Activated B cell treated with CpG ODN at 0.5 μM for 24 hours (primary cell): ENCODE measurements around the gene GMCL2. TPM values are rescaled to one million over a fixed set of nuclear protein-coding genes. Genes with fewer than 3 reads are reported as not detected.

Experiments used
- ATAC-seq: fragments of 200-7000 bp; cut with Tn5 transposase; one replicate; pipeline ENCODE4 v1.10.0; 2021; ENCODE audit warnings: low read depth, mild to moderate bottlenecking, moderate library complexity
- CTCF ChIA-PET: fragments of 350-600 bp; sonication (Branson Sonifier 250); formaldehyde crosslinking; loops from one replicate; lab custom pipeline; 2021; ENCODE audit warnings: antibody characterized with exemption; lab: Charles Lee
- POLR2A ChIA-PET: fragments of 350-600 bp; sonication (Branson Sonifier 250); formaldehyde crosslinking; loops from one replicate; lab custom pipeline; 2021; ENCODE audit warnings: antibody characterized with exemption; lab: Charles Lee
- DNase-seq: peaks from one replicate; pipeline ENCODE4 v3.0.0; 2022
- H3K27ac Mint-ChIP-seq: one replicate; pipeline ENCODE4 v1.8.0; 2020; ENCODE audit warnings: mixed read lengths
- H3K27me3 Mint-ChIP-seq: one replicate; pipeline ENCODE4 v1.8.0; 2021; ENCODE audit warnings: mixed read lengths
- H3K36me3 Mint-ChIP-seq: one replicate; pipeline ENCODE4 v1.8.0; 2021; ENCODE audit warnings: low read depth, mixed read lengths
- H3K4me1 Mint-ChIP-seq: one replicate; pipeline ENCODE4 v1.8.0; 2021; ENCODE audit warnings: mixed read lengths
- H3K4me3 Mint-ChIP-seq: one replicate; pipeline ENCODE4 v1.8.0; 2020; ENCODE audit warnings: mild to moderate bottlenecking, mixed read lengths
- H3K9me3 Mint-ChIP-seq: one replicate; pipeline ENCODE4 v1.8.0; 2020; ENCODE audit warnings: mixed read lengths
- intact Hi-C: fragments of 100-400 bp; cut with micrococcal nuclease; formaldehyde crosslinking; loops from one replicate; pipeline ENCODE4 v1.15.1; 2024
- total RNA-seq: library from RNA; stranded (reverse); gene quantifications from 2 replicates; pipeline ENCODE4 v1.2.3, GENCODE V29; 2022
- TF ChIP-seq, protein P1 (sequence below): fragments of 200-600 bp; IDR thresholded peaks from one replicate; pipeline ENCODE4 v1.8.0; 2022; ENCODE audit warnings: antibody characterized with exemption, mild to moderate bottlenecking

The GMCL2 gene
- total RNA-seq, 1 donor from 2014 or later = not detected

- Mint-ChIP-seq H3K36me3 (no peaks in the 10 kb centered on the region), H3K4me3 (no peak overlapping the region), H3K4me1 (no peaks in the 10 kb centered on the region), H3K9me3 (no peaks in the 10 kb centered on the region), H3K27me3 (peaks cover 20% of the 10 kb centered on the region), H3K27ac (no peak overlapping the region)
- DNase-seq (no peak), ATAC-seq (no peak)
- intact Hi-C loops = no loop called here
- TF ChIP-seq, protein P1, sequence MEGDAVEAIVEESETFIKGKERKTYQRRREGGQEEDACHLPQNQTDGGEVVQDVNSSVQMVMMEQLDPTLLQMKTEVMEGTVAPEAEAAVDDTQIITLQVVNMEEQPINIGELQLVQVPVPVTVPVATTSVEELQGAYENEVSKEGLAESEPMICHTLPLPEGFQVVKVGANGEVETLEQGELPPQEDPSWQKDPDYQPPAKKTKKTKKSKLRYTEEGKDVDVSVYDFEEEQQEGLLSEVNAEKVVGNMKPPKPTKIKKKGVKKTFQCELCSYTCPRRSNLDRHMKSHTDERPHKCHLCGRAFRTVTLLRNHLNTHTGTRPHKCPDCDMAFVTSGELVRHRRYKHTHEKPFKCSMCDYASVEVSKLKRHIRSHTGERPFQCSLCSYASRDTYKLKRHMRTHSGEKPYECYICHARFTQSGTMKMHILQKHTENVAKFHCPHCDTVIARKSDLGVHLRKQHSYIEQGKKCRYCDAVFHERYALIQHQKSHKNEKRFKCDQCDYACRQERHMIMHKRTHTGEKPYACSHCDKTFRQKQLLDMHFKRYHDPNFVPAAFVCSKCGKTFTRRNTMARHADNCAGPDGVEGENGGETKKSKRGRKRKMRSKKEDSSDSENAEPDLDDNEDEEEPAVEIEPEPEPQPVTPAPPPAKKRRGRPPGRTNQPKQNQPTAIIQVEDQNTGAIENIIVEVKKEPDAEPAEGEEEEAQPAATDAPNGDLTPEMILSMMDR = no peak
- CTCF ChIA-PET = no interaction called here
- POLR2A ChIA-PET = no interaction called here
Measured at GRCh38 chr5:178196281-178196812, 9.2 kb upstream of the GMCL2 start.

GRCh38 chr5:178194026-178194425 is 6.9 kb upstream of the GMCL2 start:
- ATAC-seq (no peak), DNase-seq (no peak)
- no peak overlapping the region for H3K27ac Mint-ChIP-seq
- intact Hi-C loops = no loop called here
- no peaks in the 10 kb centered on the region for H3K36me3 Mint-ChIP-seq
- peaks cover 24% of the 10 kb centered on the region for H3K27me3 Mint-ChIP-seq
- CTCF ChIA-PET = no interaction called here
- POLR2A ChIA-PET = no interaction called here
- H3K4me3 Mint-ChIP-seq = no peak overlapping the region
- no peaks in the 10 kb centered on the region for H3K4me1 Mint-ChIP-seq
- TF ChIP-seq, protein P1 = no peak
- no peaks in the 10 kb centered on the region for H3K9me3 Mint-ChIP-seq

DNA sequence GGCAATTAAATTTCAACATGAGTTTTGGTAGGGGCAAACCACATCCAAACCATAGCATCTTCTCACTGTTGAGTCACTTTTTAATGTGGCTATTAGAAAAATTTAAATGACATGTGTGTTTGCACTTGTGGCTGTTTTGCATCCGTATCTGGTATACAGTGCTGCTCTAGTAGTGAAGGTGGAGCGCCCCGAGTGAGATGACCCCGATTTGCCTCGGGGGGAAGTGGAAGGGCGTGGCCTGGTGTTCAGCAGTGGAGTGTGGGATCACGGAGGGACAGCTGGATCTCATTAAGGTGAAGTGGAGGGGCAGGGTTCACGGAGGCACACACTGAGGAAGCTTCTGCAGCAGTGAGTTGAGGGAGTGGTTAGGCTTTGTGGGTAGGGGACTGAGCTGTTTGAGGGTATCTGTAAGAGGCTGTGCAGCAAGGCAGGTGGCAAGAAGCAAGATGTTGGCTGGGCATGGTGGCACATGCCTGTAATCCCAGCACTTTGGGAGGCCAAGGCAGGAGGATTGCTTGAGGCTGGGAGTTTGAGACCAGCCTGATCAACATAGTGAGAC is 6.2 kb upstream of the GMCL2 start:
- POLR2A ChIA-PET = no interaction called here
- DNase-seq (no peak), ATAC-seq (no peak)
- CTCF ChIA-PET = no interaction called here
- peaks cover 31% of the 10 kb centered on the region for H3K27me3 Mint-ChIP-seq
- H3K36me3 Mint-ChIP-seq = no peaks in the 10 kb centered on the region
- no peak overlapping the region for H3K27ac Mint-ChIP-seq
- intact Hi-C loops = no loop called here
- no peaks in the 10 kb centered on the region for H3K9me3 Mint-ChIP-seq
- TF ChIP-seq, protein P1 = no peak
- no peak overlapping the region for H3K4me3 Mint-ChIP-seq
- H3K4me1 Mint-ChIP-seq = no peaks in the 10 kb centered on the region

GRCh38 chr5:178192787-178193186 is 5.6 kb upstream of the GMCL2 start:
- Mint-ChIP-seq H3K9me3 (no peaks in the 10 kb centered on the region), H3K4me1 (no peaks in the 10 kb centered on the region), H3K27ac (no peak overlapping the region), H3K36me3 (no peaks in the 10 kb centered on the region), H3K27me3 (peaks cover 31% of the 10 kb centered on the region), H3K4me3 (no peak overlapping the region)
- DNase-seq (no peak), ATAC-seq (no peak)
- TF ChIP-seq, protein P1 = no peak
- intact Hi-C loops = no loop called here
- CTCF ChIA-PET = no interaction called here
- POLR2A ChIA-PET = no interaction called here

DNA sequence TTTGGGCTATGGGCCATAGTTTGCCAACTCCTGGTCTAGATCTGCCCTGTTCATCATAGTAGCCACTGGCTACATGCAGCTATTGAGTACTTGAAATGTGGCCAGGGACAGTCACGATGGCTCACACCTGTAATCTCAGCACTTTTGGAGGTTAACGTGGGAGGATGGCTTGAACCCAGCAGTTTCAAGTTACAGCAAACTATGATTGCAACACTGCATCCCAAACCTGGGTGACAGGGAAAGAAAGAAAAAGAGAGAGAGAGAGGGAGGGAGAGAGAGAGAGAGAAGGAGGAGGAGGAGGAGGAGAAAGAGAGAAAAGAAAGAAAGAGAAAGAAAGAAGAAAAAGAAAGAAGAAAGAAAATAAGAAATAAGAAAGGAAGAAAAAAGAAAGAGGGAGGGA is 5.1 kb upstream of the GMCL2 start:
- H3K4me1 Mint-ChIP-seq = no peaks in the 10 kb centered on the region
- H3K9me3 Mint-ChIP-seq = no peaks in the 10 kb centered on the region
- TF ChIP-seq, protein P1 = no peak
- no peak for ATAC-seq
- H3K4me3 Mint-ChIP-seq = no peak overlapping the region
- ChIA-PET POLR2A (no interaction called here), CTCF (no interaction called here)
- DNase-seq = no peak
- intact Hi-C loops = no loop called here
- H3K36me3 Mint-ChIP-seq = no peaks in the 10 kb centered on the region
- peaks cover 31% of the 10 kb centered on the region for H3K27me3 Mint-ChIP-seq
- no peak overlapping the region for H3K27ac Mint-ChIP-seq
